SK-N-MC (cell line): ENCODE results near the gene KRT35.

Source experiments
- DNase-seq: peaks from one replicate; pipeline ENCODE4 v3.0.0-alpha.2; 2011; ENCODE audit warnings: low read depth, low spot score
- H3K27ac ChIP-seq: fragments of 200-600 bp; sonication (generic); 2 replicates; pipeline ENCODE4 v1.5.1; 2016; ENCODE audit warnings: mixed run types
- H3K36me3 ChIP-seq: fragments of 200-600 bp; sonication (generic); 2 replicates; pipeline ENCODE4 v1.6.1; 2017; ENCODE audit warnings: antibody characterized with exemption, low read length, mixed read lengths; ENCODE audit not compliant: insufficient read depth
- H3K4me3 ChIP-seq: fragments of 200-600 bp; sonication (generic); 2 replicates; pipeline ENCODE4 v1.5.1; 2016
- H3K9ac ChIP-seq: fragments of 200-600 bp; sonication (generic); 2 replicates; pipeline ENCODE4 v1.8.0; 2017; ENCODE audit warnings: mixed run types, mixed read lengths; ENCODE audit not compliant: insufficient read length
- H3K9me3 ChIP-seq: fragments of 200-600 bp; sonication (generic); 2 replicates; pipeline ENCODE4 v1.6.1; 2017; ENCODE audit warnings: low read depth, mild to moderate bottlenecking, antibody characterized with exemption, low read length, moderate library complexity, mixed read lengths
- EZH2 ChIP-seq: fragments of 200-600 bp; sonication (generic); IDR thresholded peaks from one replicate; pipeline ENCODE4 v1.6.1; 2017; ENCODE audit warnings: antibody characterized with exemption
- FOXP2 ChIP-seq: optimal IDR thresholded peaks from 2 replicates; pipeline ENCODE3; 2011; ENCODE audit warnings: mild to moderate bottlenecking, moderate library complexity; ENCODE audit not compliant: insufficient read depth; ENCODE audit errors: extremely low read length, control extremely low read depth
- POLR2AphosphoS5 ChIP-seq: IDR thresholded peaks from 2 replicates; pipeline ENCODE4 v1.6.1; 2012; ENCODE audit warnings: mild to moderate bottlenecking, low read depth, low read length, borderline replicate concordance

KRT35 gene

GRCh38 chr17:41457676-41458075, 23.3 kb downstream of the KRT35 start:
- H3K36me3 ChIP-seq, result no peaks in the 10 kb centered on the region
- H3K4me3 ChIP-seq, result no peak overlapping the region
- no peak overlapping the region for H3K27ac ChIP-seq
- DNase-seq, result no peak
- no peak overlapping the region for H3K9ac ChIP-seq
- no peaks in the 10 kb centered on the region for H3K9me3 ChIP-seq
- TF ChIP-seq EZH2 (no peak), POLR2AphosphoS5 (no peak), FOXP2 (no peak)

GRCh38 chr17:41456204-41456603, 24.7 kb downstream of the KRT35 start:
- Histone ChIP-seq H3K9me3 (no peaks in the 10 kb centered on the region), H3K27ac (no peak overlapping the region), H3K9ac (no peak overlapping the region), H3K36me3 (no peaks in the 10 kb centered on the region), H3K4me3 (no peak overlapping the region)
- DNase-seq, result no peak
- no peak for TF ChIP-seq POLR2AphosphoS5
- TF ChIP-seq EZH2, result no peak
- TF ChIP-seq FOXP2, result no peak

- Histone ChIP-seq H3K4me3 (no peak overlapping the region), H3K36me3 (no peaks in the 10 kb centered on the region), H3K27ac (no peak overlapping the region), H3K9me3 (no peaks in the 10 kb centered on the region), H3K9ac (no peak overlapping the region)
- TF ChIP-seq EZH2 (no peak), POLR2AphosphoS5 (no peak), FOXP2 (no peak)
- DNase-seq, result no peak
These were observed 25.7 kb downstream of the KRT35 start for GRCh38 chr17:41455236-41455635.

- DNase-seq, result no peak
- H3K4me3 ChIP-seq, result no peak overlapping the region
- H3K27ac ChIP-seq, result no peak overlapping the region
- H3K9me3 ChIP-seq, result no peaks in the 10 kb centered on the region
- H3K9ac ChIP-seq, result no peak overlapping the region
- no peaks in the 10 kb centered on the region for H3K36me3 ChIP-seq
- no peak for TF ChIP-seq EZH2
- no peak for TF ChIP-seq POLR2AphosphoS5
- TF ChIP-seq FOXP2, result no peak
These were observed 27.9 kb downstream of the KRT35 start for GRCh38 chr17:41453066-41453465.

GRCh38 chr17:41452281-41452680, 28.7 kb downstream of the KRT35 start:
- Histone ChIP-seq H3K27ac (no peak overlapping the region), H3K9ac (no peak overlapping the region), H3K36me3 (no peaks in the 10 kb centered on the region), H3K4me3 (no peak overlapping the region), H3K9me3 (no peaks in the 10 kb centered on the region)
- no peak for DNase-seq
- TF ChIP-seq FOXP2, result no peak
- TF ChIP-seq POLR2AphosphoS5, result no peak
- no peak for TF ChIP-seq EZH2

GRCh38 chr17:41451154-41451728, 29.7 kb downstream of the KRT35 start:
- no peak overlapping the region for H3K4me3 ChIP-seq
- H3K9ac ChIP-seq, result no peak overlapping the region
- H3K9me3 ChIP-seq, result no peaks in the 10 kb centered on the region
- TF ChIP-seq EZH2, result no peak
- no peak for TF ChIP-seq POLR2AphosphoS5
- TF ChIP-seq FOXP2, result no peak
- H3K27ac ChIP-seq, result no peak overlapping the region
- DNase-seq, result no peak
- no peaks in the 10 kb centered on the region for H3K36me3 ChIP-seq

GRCh38 chr17:41449008-41449407, 31.9 kb downstream of the KRT35 start:
- no peak for DNase-seq
- Histone ChIP-seq H3K9me3 (no peaks in the 10 kb centered on the region), H3K36me3 (no peaks in the 10 kb centered on the region), H3K4me3 (no peak overlapping the region), H3K27ac (no peak overlapping the region), H3K9ac (no peak overlapping the region)
- TF ChIP-seq EZH2 (no peak), FOXP2 (no peak), POLR2AphosphoS5 (no peak)

GRCh38 chr17:41448506-41448905, 32.4 kb downstream of the KRT35 start:
- no peak for DNase-seq
- no peaks in the 10 kb centered on the region for H3K9me3 ChIP-seq
- no peak overlapping the region for H3K9ac ChIP-seq
- TF ChIP-seq EZH2, result no peak
- no peak for TF ChIP-seq FOXP2
- no peak for TF ChIP-seq POLR2AphosphoS5
- H3K4me3 ChIP-seq, result no peak overlapping the region
- H3K27ac ChIP-seq, result no peak overlapping the region
- no peaks in the 10 kb centered on the region for H3K36me3 ChIP-seq

GRCh38 chr17:41446806-41447205, 34.1 kb downstream of the KRT35 start:
- no peak overlapping the region for H3K27ac ChIP-seq
- no peak for DNase-seq
- no peaks in the 10 kb centered on the region for H3K36me3 ChIP-seq
- H3K9ac ChIP-seq, result no peak overlapping the region
- H3K4me3 ChIP-seq, result no peak overlapping the region
- H3K9me3 ChIP-seq, result no peaks in the 10 kb centered on the region
- TF ChIP-seq POLR2AphosphoS5, result no peak
- TF ChIP-seq FOXP2, result no peak
- no peak for TF ChIP-seq EZH2
